ENCODE results near the gene MTMR1. TPM values are rescaled to one million over a fixed set of nuclear protein-coding genes. Genes with fewer than 3 reads are reported as not detected.

Gene MTMR1
- total and polyA plus RNA-seq, 9 of the 15 experiments (the other 6 are each of a cell fraction or from before 2014, with no cell fraction given): 0.96 to 35.4 (median 22.4) TPM

GRCh38 chrX:150772150-150772970 lies 79.2 kb downstream of the MTMR1 start (continued):
- TF ChIP-seq TFAP4 (CRISPR knock-in tag; IDR thresholded peaks at IDR 0.05; ENCODE audit: borderline replicate concordance): 0 out of 2 replicates have a peak, but pooled peaks have one; percentile 19
- no peak for TF ChIP-seq PHF21A (IDR thresholded peaks at IDR 0.05; ENCODE audit: borderline replicate concordance, low read depth)
- TF ChIP-seq ARID2 (IDR thresholded peaks at IDR 0.05): peak; percentile 89; the same call in 1 of the 2 replicates
- TF ChIP-seq CTCF (IDR thresholded peaks at IDR 0.05 in 2 of 3, conservative IDR thresholded peaks at IDR 0.05 in 1 of 3; ENCODE audit: insufficient read depth in 2 of 3, low read depth in 1 of 3, low read length in 3 of 3): peak; percentile 82 to 93 (median 91)
- peak; percentile 88; the same call in 1 of the 2 replicates for TF ChIP-seq STAG1 (CRISPR knock-in tag; IDR thresholded peaks at IDR 0.05; ENCODE audit: borderline replicate concordance)
- TF ChIP-seq RREB1 (CRISPR knock-in tag; IDR thresholded peaks at IDR 0.05): no peak
- no peak for TF ChIP-seq MAFK (IDR thresholded peaks at IDR 0.05; ENCODE audit: low read length)
- TF ChIP-seq POLR2G (IDR thresholded peaks at IDR 0.05; ENCODE audit: low read depth, low read length): peak; percentile 40; the same call in 1 of the 2 replicates
- TF ChIP-seq ZBTB34 (CRISPR knock-in tag; IDR thresholded peaks at IDR 0.05): no peak
- TF ChIP-seq RB1 (IDR thresholded peaks at IDR 0.05; ENCODE audit: low read depth): peak; percentile 55; the same call in 1 of the 2 replicates
- TF ChIP-seq JUND (IDR thresholded peaks at IDR 0.05; ENCODE audit: borderline replicate concordance, low read depth, low read length): 0 out of 2 replicates have a peak, but pooled peaks have one; percentile 5
- no peak for TF ChIP-seq JUND (tag; IDR thresholded peaks at IDR 0.05; ENCODE audit: borderline replicate concordance, low read depth, low read length)
- peak; percentile 97 for TF ChIP-seq SMC3 (conservative IDR thresholded peaks at IDR 0.05; ENCODE audit: insufficient read depth, low read depth, low read length)
- TF ChIP-seq CC2D1A (IDR thresholded peaks at IDR 0.05): peak; percentile 66; the same call in 1 of the 2 replicates
- no peak for TF ChIP-seq FOXM1 (IDR thresholded peaks at IDR 0.05; ENCODE audit: low read depth)
- no peak for TF ChIP-seq FOXM1 (CRISPR knock-in tag; IDR thresholded peaks at IDR 0.05; ENCODE audit: low read depth)
- 0 out of 2 replicates have a peak, but pooled peaks have one; percentile 55 for TF ChIP-seq MYNN (IDR thresholded peaks at IDR 0.05)
- no peak for TF ChIP-seq MYNN (CRISPR knock-in tag; IDR thresholded peaks at IDR 0.05)
